Ovary (tissue), 9 donors: ENCODE measurements around the gene DGKK. TPM values are rescaled to one million over a fixed set of nuclear protein-coding genes. Genes with fewer than 3 reads are reported as not detected.

ENCODE experiments used
- DNase-seq, 5 donors: peaks; one replicate each; pipeline ENCODE4 v3.0.0-alpha.2; 2019 to 2020
- H3K27ac ChIP-seq, 2 donors: fragments of 200-600 bp; one replicate each; pipeline versions ENCODE4 v1.5.1 to v1.8.0; 2019 to 2022
- H3K27me3 ChIP-seq: fragments of 200-600 bp; one replicate; pipeline ENCODE4 v1.8.0; 2022
- H3K36me3 ChIP-seq: fragments of 200-600 bp; sonication (generic); one replicate; pipeline ENCODE4 v1.5.1; 2019
- H3K4me1 ChIP-seq: one replicate; pipeline ENCODE4 v1.8.1; 2013; ENCODE audit warnings: mild to moderate bottlenecking, moderate library complexity; ENCODE audit not compliant: insufficient read depth
- H3K4me3 ChIP-seq: fragments of 200-600 bp; sonication (generic); one replicate; pipeline ENCODE4 v1.5.1; 2017
- H3K9me3 ChIP-seq, 2 donors: fragments of 200-600 bp in 1 of 2; sonication (generic) in 1 of 2; one replicate each; pipeline versions ENCODE4 v1.5.1 to v1.8.1; 2013 to 2019; ENCODE audit warnings: mild to moderate bottlenecking in 1 of 2, moderate library complexity in 1 of 2
- EP300 ChIP-seq: sonication (generic); formaldehyde crosslinking; IDR thresholded peaks from one replicate; pipeline ENCODE4 v1.6.1; 2017; ENCODE audit warnings: antibody characterized with exemption
- POLR2A ChIP-seq: fragments of 450-650 bp; IDR thresholded peaks from one replicate; pipeline ENCODE4 v1.6.1; 2017; ENCODE audit warnings: antibody characterized with exemption, mild to moderate bottlenecking, moderate library complexity
- WGBS, 3 donors: extraction: QIAGEN DNeasy Blood & Tissue Kit in 1 of 3; methylation state at CpG; one replicate each; pipeline versions ENCODE4 v1.1.5 to v1.1.7; 2013 to 2017; 5-methylcytosine and 5-hydroxymethylcytosine counted together
- intact Hi-C, 4 donors: fragments of 100-400 bp; cut with DNase I; formaldehyde crosslinking; loops; one replicate each; pipeline versions ENCODE4 v1.11.0 to v1.15.1; 2022 to 2023
- polyA plus RNA-seq, 2 donors: library from polyadenylated mRNA; stranded (reverse); fragments of 200-250 nt in 1 of 2; fragments of 350-450 nt in 1 of 2; fragmentation: Illumina TruSeq in 1 of 2; extraction: RNeasy Lipid Tissue Mini Kit (QIAGEN cat#74804) in 1 of 2; gene quantifications; one replicate each; pipeline ENCODE4 v1.2.3, GENCODE V29; 2013 to 2014
- total RNA-seq, 7 donors: library from RNA; depleted of rRNA in 2 of 7; stranded (reverse); fragments of >200 nt in 2 of 7; fragmentation: NEBNext Ultra II Directional in 3 of 7; extraction: Animal tissue kit (Norgen Biotek cat#: 25700) in 3 of 7; gene quantifications; one replicate each; pipeline versions ENCODE4 v1.1.0 to v1.2.4, GENCODE V29; 2016 to 2023
- TF ChIP-seq, protein P1 (sequence below), 3 donors: fragments of 450-650 bp in 2 of 3; fragments of 200-600 bp in 1 of 3; IDR thresholded peaks; one replicate each; pipeline versions ENCODE4 v1.5.1 to v1.8.0; 2016 to 2022; ENCODE audit warnings: antibody characterized with exemption in 3 of 3, mild to moderate bottlenecking in 1 of 3
- donor health status: DM: no; HTN: no; CAD: no; lungs with moderate emphysema.
- donor health status: DM: no; HTN: no; CAD: no.
- donor health status: Bipolar disorder and iron deficiency.
- donor health status: DM: yes; HTN: yes; CAD: no.
- donor health status: DM: no; HTN: no; CAD: no.
- donor health status: DM: yes; HTN: yes; CAD: no.

Gene DGKK
- total and polyA plus RNA-seq, 9 donors = 0.11 TPM; not detected in 8

- no peaks in the 10 kb centered on the region for H3K36me3 ChIP-seq
- no peak overlapping the region for H3K27ac ChIP-seq
- no peaks in the 10 kb centered on the region for H3K9me3 ChIP-seq
- intact Hi-C loops = no loop called here
- H3K4me3 ChIP-seq = no peak overlapping the region
- DNase-seq = no peak
- no peak for TF ChIP-seq POLR2A
- no peak for TF ChIP-seq EP300
- TF ChIP-seq, protein P1, sequence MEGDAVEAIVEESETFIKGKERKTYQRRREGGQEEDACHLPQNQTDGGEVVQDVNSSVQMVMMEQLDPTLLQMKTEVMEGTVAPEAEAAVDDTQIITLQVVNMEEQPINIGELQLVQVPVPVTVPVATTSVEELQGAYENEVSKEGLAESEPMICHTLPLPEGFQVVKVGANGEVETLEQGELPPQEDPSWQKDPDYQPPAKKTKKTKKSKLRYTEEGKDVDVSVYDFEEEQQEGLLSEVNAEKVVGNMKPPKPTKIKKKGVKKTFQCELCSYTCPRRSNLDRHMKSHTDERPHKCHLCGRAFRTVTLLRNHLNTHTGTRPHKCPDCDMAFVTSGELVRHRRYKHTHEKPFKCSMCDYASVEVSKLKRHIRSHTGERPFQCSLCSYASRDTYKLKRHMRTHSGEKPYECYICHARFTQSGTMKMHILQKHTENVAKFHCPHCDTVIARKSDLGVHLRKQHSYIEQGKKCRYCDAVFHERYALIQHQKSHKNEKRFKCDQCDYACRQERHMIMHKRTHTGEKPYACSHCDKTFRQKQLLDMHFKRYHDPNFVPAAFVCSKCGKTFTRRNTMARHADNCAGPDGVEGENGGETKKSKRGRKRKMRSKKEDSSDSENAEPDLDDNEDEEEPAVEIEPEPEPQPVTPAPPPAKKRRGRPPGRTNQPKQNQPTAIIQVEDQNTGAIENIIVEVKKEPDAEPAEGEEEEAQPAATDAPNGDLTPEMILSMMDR (IDR thresholded peaks at IDR 0.05) = no peak
- 17 to 29% (median 22%) methylated on average over 20 to 24 of the region's 24 CpGs for WGBS, 3 donors
- H3K4me1 ChIP-seq = no peaks in the 10 kb centered on the region
- H3K27me3 ChIP-seq = no peaks in the 10 kb centered on the region
Observed at GRCh38 chrX:50469206-50469605, 1.4 kb downstream of the DGKK start.

GRCh38 chrX:50459615-50460014 is 11.0 kb downstream of the DGKK start:
- 14 to 25% (median 23%) methylated on average over 1 of the region's 1 CpG for WGBS, 3 donors
- TF ChIP-seq EP300 (no peak), POLR2A (no peak)
- TF ChIP-seq, protein P1 (IDR thresholded peaks at IDR 0.05) = no peak
- DNase-seq = no peak

DNA sequence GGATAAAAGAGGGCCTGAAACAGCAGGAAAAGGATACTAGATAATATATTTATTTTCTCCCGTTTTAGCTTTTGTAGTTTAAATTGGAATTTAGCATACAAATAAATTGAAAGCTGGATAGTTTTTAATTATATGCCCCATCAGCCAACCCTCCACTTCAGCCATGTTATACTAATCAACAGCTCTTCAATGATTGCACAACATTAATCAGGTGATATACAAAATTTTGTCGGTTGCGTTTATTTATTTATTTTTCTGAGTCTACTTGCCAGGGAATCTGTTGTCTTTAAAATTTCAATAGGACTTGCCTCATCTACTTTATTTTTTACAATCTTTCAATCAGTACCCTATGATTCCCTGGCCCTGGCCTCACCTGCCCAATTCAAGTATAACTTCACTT is 12.1 kb downstream of the DGKK start:
- WGBS, 3 donors = 64 to 74% (median 66%) methylated on average over 3 of the region's 3 CpGs
- Histone ChIP-seq H3K4me3 (no peak overlapping the region), H3K36me3 (no peaks in the 10 kb centered on the region), H3K27ac (no peak overlapping the region), H3K9me3 (no peaks in the 10 kb centered on the region), H3K27me3 (no peaks in the 10 kb centered on the region), H3K4me1 (no peaks in the 10 kb centered on the region)
- TF ChIP-seq POLR2A (no peak), EP300 (no peak)
- TF ChIP-seq, protein P1 (IDR thresholded peaks at IDR 0.05) = no peak
- no peak for DNase-seq
- intact Hi-C loops = no loop called here

More at GRCh38 chrX:50459615-50460014, 11.0 kb downstream of the DGKK start:
- Histone ChIP-seq H3K27me3 (no peaks in the 10 kb centered on the region), H3K27ac (no peak overlapping the region), H3K4me3 (no peak overlapping the region), H3K4me1 (no peaks in the 10 kb centered on the region), H3K36me3 (no peaks in the 10 kb centered on the region), H3K9me3 (no peaks in the 10 kb centered on the region)
- intact Hi-C loops = no loop called here

GRCh38 chrX:50456712-50457484 is 13.7 kb downstream of the DGKK start:
- no peaks in the 10 kb centered on the region for H3K9me3 ChIP-seq
- no peak for DNase-seq
- WGBS, 3 donors = 60 to 69% (median 67%) methylated on average over 6 of the region's 6 CpGs

More at GRCh38 chrX:50456712-50457484, 13.7 kb downstream of the DGKK start:
- intact Hi-C loops = no loop called here
- TF ChIP-seq POLR2A (no peak), EP300 (no peak)
- TF ChIP-seq, protein P1 (IDR thresholded peaks at IDR 0.05) = no peak
- H3K27me3 ChIP-seq = no peaks in the 10 kb centered on the region
- no peaks in the 10 kb centered on the region for H3K36me3 ChIP-seq
- H3K4me3 ChIP-seq = no peak overlapping the region
- H3K27ac ChIP-seq = no peak overlapping the region
- no peaks in the 10 kb centered on the region for H3K4me1 ChIP-seq
